Jurkat, Clone E6-1 (cell line): ENCODE results near the gene EPS8L1.

Experiments
- DNase-seq: peaks from one replicate; pipeline ENCODE4 v3.0.0-alpha.2; 2011; ENCODE audit warnings: low read depth, low spot score
- H3K4me3 ChIP-seq: 2 replicates; pipeline ENCODE4 v1.5.1; 2011; ENCODE audit warnings: mild to moderate bottlenecking, low read length, control low read depth, moderate library complexity

EPS8L1 gene

GRCh38 chr19:55089342-55089944 is 13.8 kb downstream of the EPS8L1 start:
- H3K4me3 ChIP-seq, result no peak overlapping the region
- no peak for DNase-seq

GRCh38 chr19:55090564-55090963 is 14.9 kb downstream of the EPS8L1 start:
- no peak overlapping the region for H3K4me3 ChIP-seq
- DNase-seq, result no peak

GRCh38 chr19:55091126-55091910 is 15.6 kb downstream of the EPS8L1 start:
- no peak for DNase-seq
- H3K4me3 ChIP-seq, result no peak overlapping the region

DNA sequence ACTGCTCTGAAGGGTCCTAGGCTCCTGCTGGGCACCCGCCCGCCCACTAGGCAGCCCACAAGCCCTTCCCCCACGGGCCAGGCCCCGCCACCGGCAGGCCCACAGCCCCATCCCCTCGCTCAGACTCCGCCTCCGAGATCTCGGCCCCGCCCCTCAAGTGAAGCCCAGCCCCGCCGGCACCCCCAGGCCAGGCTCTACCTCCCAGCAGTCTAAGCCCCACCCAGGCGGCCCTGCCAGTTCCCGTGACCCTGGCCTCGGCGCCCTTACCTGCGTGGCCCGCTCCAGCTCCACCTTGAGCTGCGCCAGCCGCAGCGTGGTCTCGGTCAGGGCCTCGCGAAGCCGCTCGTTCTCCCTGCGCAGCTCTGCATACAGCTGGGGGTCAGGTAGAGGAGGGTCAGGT is 16.3 kb downstream of the EPS8L1 start:
- no peak overlapping the region for H3K4me3 ChIP-seq
- no peak for DNase-seq

- no peak overlapping the region for H3K4me3 ChIP-seq
Observed at GRCh38 chr19:55092423-55093318, 17.0 kb downstream of the EPS8L1 start.

DNA sequence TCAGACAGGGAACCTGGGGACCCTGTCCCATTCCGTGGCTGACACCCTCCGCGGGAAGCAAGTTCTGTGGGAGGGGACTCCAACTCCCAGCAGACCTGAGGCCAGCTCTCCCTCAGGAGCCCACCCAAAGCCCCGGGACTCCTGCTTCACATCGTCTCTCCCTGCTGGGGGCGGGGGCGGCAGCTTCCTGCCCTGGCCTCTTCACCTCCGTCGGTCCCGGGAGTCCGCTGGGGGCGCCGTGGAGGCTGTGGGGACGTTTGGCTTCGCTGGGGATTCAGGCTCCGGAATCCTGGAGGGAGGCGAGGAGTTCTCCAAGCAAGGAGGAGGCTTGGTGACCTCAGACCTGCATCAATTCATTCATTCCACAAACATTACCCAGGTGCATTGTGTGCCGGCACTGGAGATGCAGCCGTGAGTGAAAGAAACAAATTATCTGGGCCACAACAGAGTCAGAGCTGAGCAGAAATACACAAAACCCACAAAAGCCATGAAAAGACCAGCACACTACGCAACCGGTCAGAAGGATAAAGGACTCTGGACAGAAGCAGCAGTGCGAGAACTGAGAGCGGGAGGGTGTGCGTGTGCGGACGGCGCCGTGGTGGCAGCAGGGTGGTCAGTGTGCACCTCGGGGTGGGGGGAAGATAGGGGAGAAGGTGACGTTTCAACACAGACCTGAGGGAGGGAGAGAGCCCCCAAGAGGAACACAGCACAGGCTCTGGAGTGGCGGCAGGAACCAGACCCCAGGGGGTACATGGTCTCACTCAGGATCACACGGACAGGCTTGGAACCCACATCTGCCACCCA is 19.0 kb downstream of the EPS8L1 start:
- no peak overlapping the region for H3K4me3 ChIP-seq
- DNase-seq, result no peak

More at GRCh38 chr19:55092423-55093318, 17.0 kb downstream of the EPS8L1 start:
- DNase-seq, result no peak

GRCh38 chr19:55095260-55096060 is 19.8 kb downstream of the EPS8L1 start:
- DNase-seq, result no peak
- H3K4me3 ChIP-seq, result no peak overlapping the region

DNA sequence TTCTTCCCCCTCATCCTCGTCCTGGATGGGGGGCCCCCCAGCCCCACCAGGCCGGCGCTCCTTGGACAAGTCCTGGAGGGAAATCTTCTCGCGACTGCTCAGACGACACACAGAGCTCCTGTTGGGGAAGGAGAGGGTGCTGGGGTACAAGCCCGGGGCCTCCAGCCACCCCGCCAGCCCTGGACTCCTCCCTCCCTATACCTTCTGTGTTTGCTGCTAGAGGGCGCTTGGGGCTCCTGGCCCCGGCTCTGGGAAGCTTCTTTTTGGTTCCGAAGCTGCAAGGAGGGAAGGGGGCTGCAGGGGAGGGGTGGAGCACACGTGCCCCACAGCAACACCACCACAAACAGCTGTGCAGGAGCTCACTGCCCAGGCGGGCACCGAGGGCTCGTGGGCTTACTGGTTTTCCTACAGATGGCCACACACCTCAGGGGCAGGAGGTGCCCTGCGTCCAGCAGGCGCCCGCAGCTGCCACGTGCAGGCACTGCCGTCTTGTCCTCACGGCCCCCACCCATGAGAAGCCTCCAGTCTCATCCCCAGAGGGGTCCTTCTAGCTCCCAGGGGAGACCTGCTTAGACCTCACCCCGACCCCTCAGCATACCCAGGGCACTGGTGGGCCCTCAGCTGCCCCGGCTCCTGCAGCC is 20.5 kb downstream of the EPS8L1 start:
- no peak for DNase-seq
- no peak overlapping the region for H3K4me3 ChIP-seq

GRCh38 chr19:55097864-55098715 is 22.4 kb downstream of the EPS8L1 start:
- DNase-seq, result no peak
- no peak overlapping the region for H3K4me3 ChIP-seq

GRCh38 chr19:55098716-55099556 is 23.3 kb downstream of the EPS8L1 start:
- no peak overlapping the region for H3K4me3 ChIP-seq
- DNase-seq, result no peak

DNA sequence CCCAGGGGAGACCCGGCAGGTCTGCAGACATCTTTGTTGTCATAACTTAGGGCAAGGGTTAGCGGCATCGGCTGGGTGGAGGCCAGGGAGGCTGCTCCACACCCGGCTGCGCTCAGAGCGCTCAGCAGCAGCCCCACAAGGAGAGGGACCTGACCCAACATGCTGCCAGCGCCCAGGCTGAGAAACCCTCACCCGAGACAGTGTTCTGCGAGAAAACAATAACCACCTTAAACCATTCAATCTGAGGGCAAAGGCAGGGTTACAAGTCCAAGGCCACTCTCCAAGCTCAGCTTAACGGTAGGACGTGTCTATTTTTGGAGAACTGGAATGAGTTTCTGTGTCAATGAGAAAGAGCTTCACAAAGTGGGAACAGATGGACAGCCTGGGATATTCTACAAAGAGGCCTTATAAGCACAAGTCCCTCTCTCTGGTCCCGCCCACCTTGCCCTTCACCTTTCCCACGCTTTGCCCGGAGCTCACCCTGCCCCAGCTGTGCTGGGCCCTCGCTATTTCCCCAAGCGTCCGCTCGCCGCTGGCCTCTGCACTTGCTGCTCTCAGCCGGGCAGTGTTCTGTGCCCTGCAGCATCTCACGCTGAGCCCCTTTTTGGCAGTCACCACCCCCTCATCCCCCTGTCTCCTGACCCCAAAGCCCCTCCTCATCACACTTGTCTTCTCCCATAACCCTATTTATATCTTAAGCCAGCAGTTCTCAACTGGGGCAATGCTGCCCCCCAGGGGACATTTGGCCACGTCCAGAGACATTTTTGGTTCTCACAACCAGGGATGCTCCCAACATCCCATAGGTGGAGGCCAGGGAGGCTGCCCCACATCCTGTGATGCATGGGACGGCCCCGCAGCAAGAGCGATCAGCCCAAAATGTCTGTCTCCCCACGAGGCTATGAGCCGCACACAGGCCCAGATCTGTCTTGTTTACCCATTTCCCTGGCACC is 24.2 kb downstream of the EPS8L1 start:
- no peak for DNase-seq

GRCh38 chr19:55101261-55101660 is 25.6 kb downstream of the EPS8L1 start:
- no peak for DNase-seq
- H3K4me3 ChIP-seq, result no peak overlapping the region

More for the DNA sequence above, 24.2 kb downstream of the EPS8L1 start:
- H3K4me3 ChIP-seq, result no peak overlapping the region

DNA sequence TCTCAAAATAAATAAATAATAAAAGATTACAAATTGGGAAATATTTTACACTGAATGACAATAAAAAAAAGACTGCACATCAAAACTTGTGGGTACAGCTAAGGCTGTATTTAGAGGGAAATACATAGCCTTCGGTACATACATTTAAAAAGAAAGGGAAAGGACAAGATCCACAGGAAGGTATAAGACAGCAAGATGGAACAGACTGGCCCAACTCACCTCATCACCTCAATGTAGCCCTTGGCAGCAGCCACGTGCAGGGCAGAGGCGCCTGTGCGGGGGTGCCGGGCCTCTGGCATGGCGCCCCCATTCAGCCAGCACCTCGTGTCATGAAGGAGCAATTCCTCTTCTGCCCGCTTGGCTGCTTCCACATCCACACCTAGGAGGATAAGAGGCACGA is 27.5 kb downstream of the EPS8L1 start:
- no peak overlapping the region for H3K4me3 ChIP-seq
- no peak for DNase-seq

- DNase-seq, result no peak
- no peak overlapping the region for H3K4me3 ChIP-seq
Observed at GRCh38 chr19:55105237-55105636, 29.6 kb downstream of the EPS8L1 start.

DNA sequence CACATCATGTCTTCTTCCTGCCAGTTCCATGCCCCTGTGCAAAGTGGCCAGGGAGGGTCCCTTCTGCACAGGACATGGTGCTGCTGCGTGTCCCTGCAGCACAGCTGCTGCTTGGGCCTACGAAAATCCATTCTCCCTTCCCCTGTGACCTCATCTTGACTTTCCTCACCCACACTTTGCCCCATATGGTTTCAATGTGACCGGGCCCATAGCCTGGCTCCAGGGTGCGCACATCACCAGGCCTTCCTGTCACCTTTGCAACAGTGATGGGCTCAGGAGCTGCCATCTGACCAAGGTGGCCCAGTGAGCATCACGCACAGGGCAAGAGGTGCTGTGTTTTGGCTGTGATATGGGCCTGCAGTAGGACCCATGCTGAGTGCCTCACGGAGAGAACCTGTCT is 30.9 kb downstream of the EPS8L1 start:
- DNase-seq, result no peak
- H3K4me3 ChIP-seq, result no peak overlapping the region
